Measurements from ENCODE around the gene RPRD1B. TPM values are rescaled to one million over a fixed set of nuclear protein-coding genes. Genes with fewer than 3 reads are reported as not detected.

Gene RPRD1B
- total RNA-seq, 1 donor from 2014 or later = 96.8 TPM

DNA sequence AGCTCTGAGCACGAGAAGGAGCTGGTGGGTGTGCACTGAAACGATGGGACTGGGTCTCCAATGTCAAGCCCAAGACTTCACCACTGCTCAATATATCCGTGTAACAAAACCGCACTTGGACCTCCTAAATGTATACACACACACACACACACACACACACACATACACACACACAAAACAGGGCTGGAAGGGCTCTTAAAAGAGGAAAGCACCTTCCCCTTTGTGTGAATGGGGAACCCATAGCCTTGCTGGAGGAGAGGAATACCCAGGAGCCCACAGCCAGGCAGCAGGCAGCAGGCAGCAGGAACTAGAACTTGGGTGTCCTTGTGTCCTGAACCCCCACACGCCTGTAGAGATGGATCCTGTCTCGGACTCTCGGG lies 101.7 kb downstream of the RPRD1B start:
- DNase-seq (ENCODE audit: low spot score) = no peak

- no peak for DNase-seq (ENCODE audit: low spot score)
These were observed 102.3 kb downstream of the RPRD1B start for GRCh38 chr20:38135651-38136420.

- DNase-seq (ENCODE audit: low spot score) = no peak
These were observed 103.1 kb downstream of the RPRD1B start for GRCh38 chr20:38136421-38137245.

DNA sequence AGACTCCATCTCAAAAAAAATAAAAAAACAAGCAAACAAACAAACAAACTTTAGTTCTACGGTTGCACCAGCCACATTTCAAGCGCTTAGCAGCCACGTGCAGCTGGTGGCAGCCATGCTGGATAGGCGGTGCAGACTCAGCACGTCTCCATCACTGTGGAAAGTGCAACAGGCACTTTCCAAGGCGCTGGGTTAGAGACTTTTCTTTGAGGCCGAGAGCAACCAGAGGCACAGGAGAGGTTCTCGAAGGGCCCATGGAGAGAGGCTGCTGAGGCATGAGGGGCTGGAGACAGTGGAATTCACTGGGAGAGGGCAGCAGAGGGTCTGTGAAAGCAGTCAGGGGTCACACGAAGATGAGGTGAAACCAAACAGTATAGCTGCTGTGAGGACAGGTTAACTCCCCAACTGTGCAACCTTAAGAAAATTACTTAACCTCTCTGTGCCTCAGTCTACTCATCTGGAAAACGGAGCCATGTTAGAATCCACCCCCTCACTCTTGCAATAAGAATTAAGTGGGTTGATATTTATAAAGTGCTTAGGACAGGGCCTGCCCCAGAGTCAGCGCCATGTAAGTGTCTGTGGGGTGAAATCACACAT lies 104.0 kb downstream of the RPRD1B start:
- no peak for DNase-seq (ENCODE audit: low spot score)

DNA sequence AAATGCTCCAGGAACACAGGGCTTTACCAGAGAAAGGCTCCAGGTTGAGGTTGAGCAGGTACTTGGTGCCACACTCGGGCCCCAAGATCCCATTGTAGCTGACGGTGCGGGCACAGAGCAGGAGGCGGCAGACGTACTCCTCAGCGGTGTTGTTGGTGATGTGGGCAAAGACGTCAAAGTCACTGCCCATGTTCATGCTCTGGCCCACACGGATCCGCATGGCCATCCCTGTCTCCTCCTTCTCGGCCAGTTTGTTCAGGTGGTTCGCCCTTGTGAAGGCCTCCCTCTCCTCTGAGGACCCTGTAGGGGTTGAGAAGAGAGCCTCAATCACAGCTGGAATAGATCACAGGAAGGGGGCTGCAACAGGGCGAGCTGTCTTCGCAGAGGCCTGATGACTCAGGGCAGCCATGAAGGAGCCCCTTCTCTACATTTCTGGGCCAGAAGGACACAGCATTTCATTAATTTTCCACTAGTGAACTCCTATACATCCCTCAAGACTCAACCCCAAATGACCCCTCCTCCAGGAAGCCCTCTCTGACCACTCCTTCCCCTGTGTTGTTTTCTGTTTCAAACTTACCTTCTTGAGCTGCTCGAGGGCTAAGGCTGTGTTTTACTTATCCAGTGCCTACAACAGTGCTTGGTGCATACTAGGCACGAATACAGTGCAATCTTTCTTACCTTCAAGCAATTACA lies 104.7 kb downstream of the RPRD1B start:
- DNase-seq (ENCODE audit: low spot score) = no peak

- DNase-seq (ENCODE audit: low spot score) = no peak
These were observed 105.8 kb downstream of the RPRD1B start for GRCh38 chr20:38139156-38139912.

GRCh38 chr20:38139977-38140753 lies 106.6 kb downstream of the RPRD1B start:
- no peak for DNase-seq (ENCODE audit: low spot score)

- DNase-seq (ENCODE audit: low spot score) = no peak
These were observed 107.8 kb downstream of the RPRD1B start for GRCh38 chr20:38141204-38141888.

Other genes starting within 250 kb of the RPRD1B start
- gene VSTM2L, start 130.6 kb upstream of the RPRD1B start, total RNA-seq (ENCODE audit: insufficient read depth, low replicate concordance) = not detected
- gene TTI1, start 290 bp upstream of the RPRD1B start, total RNA-seq (ENCODE audit: insufficient read depth, low replicate concordance) = 13.5 TPM
- 243 TPM for gene TGM2, start 131.5 kb downstream of the RPRD1B start, total RNA-seq (ENCODE audit: insufficient read depth, low replicate concordance)
- 4.3 TPM for gene KIAA1755, start 227.0 kb downstream of the RPRD1B start, total RNA-seq (ENCODE audit: insufficient read depth, low replicate concordance)